Ishikawa (cell line): ENCODE data around the gene MAGI2.

Experiments
- EGR1 ChIP-seq: IDR thresholded peaks from 2 replicates; pipeline ENCODE4 v1.6.1; 2012
- EP300 ChIP-seq: IDR thresholded peaks from 2 replicates; pipeline ENCODE4 v1.6.1; 2012; ENCODE audit warnings: borderline replicate concordance
- MAX ChIP-seq: IDR thresholded peaks from 2 replicates; pipeline ENCODE4 v1.6.1; 2012
- RAD21 ChIP-seq: IDR thresholded peaks from 2 replicates; pipeline ENCODE4 v1.6.1; 2012; ENCODE audit warnings: low read depth
- TAF1 ChIP-seq: IDR thresholded peaks from 2 replicates; pipeline ENCODE4 v1.6.1; 2012; ENCODE audit warnings: low read depth, mild to moderate bottlenecking
- YY1 ChIP-seq: IDR thresholded peaks from 2 replicates; pipeline ENCODE4 v1.6.1; 2012; ENCODE audit warnings: low read depth

- TF ChIP-seq EP300 (no peak), RAD21 (no peak), MAX (no peak), YY1 (no peak), EGR1 (no peak), TAF1 (no peak)
Observed at GRCh38 chr7:79434098-79434497, 19.4 kb downstream of the MAGI2 start.
